Stimulated activated CD4-positive, alpha-beta T cell treated with anti-CD3 and anti-CD28 coated beads, Interleukin-2, amount 100 ng/mL, for 24 hours (primary cell): ENCODE measurements around the gene MUC22.
"Not testable (repeated sequence)": the region's sequence is repeated elsewhere in the genome, so short reads cannot be mapped to it uniquely, and the experiment has no call there.

ENCODE experiments used
- DNase-seq, 2 donors: peaks; one replicate each; pipeline ENCODE4 v3.0.0-alpha.2; 2020

The MUC22 gene

GRCh38 chr6:31000067-31000860 is 10.0 kb upstream of the MUC22 start:
- not testable (repeated sequence) for DNase-seq

- DNase-seq: no peak
Measured at GRCh38 chr6:31001281-31001888, 8.9 kb upstream of the MUC22 start.

GRCh38 chr6:31002471-31002870 is 7.8 kb upstream of the MUC22 start:
- DNase-seq: no peak

GRCh38 chr6:31004794-31005193 is 5.5 kb upstream of the MUC22 start:
- no peak for DNase-seq

GRCh38 chr6:31005249-31006020 is 4.8 kb upstream of the MUC22 start:
- no peak for DNase-seq

GRCh38 chr6:31007694-31008093 is 2.6 kb upstream of the MUC22 start:
- no peak for DNase-seq

GRCh38 chr6:31008165-31008564 is 2.1 kb upstream of the MUC22 start:
- DNase-seq: no peak

GRCh38 chr6:31009731-31010130 is 543 bp upstream of the MUC22 start:
- DNase-seq: no peak

GRCh38 chr6:31011153-31011552 is 879 bp downstream of the MUC22 start:
- no peak for DNase-seq

- no peak for DNase-seq
Measured at GRCh38 chr6:31016659-31017299, 6.5 kb downstream of the MUC22 start.

- not testable (repeated sequence) for DNase-seq
Measured at GRCh38 chr6:31017436-31017835, 7.2 kb downstream of the MUC22 start.

- DNase-seq: no peak
Measured at GRCh38 chr6:31020057-31020456, 9.8 kb downstream of the MUC22 start.

- DNase-seq: not testable (repeated sequence)
Measured at GRCh38 chr6:31020631-31021255, 10.5 kb downstream of the MUC22 start.

GRCh38 chr6:31021705-31022531 is 11.6 kb downstream of the MUC22 start:
- not testable (repeated sequence) for DNase-seq

- DNase-seq: no peak
Measured at GRCh38 chr6:31025595-31025994, 15.3 kb downstream of the MUC22 start.

- DNase-seq: no peak
Measured at GRCh38 chr6:31031095-31031494, 20.8 kb downstream of the MUC22 start.

GRCh38 chr6:31033075-31033474 is 22.8 kb downstream of the MUC22 start:
- DNase-seq: no peak

GRCh38 chr6:31035862-31036497 is 25.7 kb downstream of the MUC22 start:
- no peak for DNase-seq

GRCh38 chr6:31037169-31037568 is 26.9 kb downstream of the MUC22 start:
- DNase-seq: no peak

- DNase-seq: no peak
Measured at GRCh38 chr6:31037682-31038081, 27.4 kb downstream of the MUC22 start.

GRCh38 chr6:31038559-31038958 is 28.3 kb downstream of the MUC22 start:
- DNase-seq: no peak
